Natural killer cell (primary cell): ENCODE data around the gene ZCCHC10. TPM values are rescaled to one million over a fixed set of nuclear protein-coding genes. Genes with fewer than 3 reads are reported as not detected.

ENCODE experiments used
- ATAC-seq, 3 donors: fragments of 150-1000 bp in 2 of 3; fragments of 200-7000 bp in 1 of 3; cut with Tn5 transposase; 1 replicate in 1 of 3; 2 replicates in 2 of 3; pipeline ENCODE4 v1.10.0; 2021; ENCODE audit warnings: mild to moderate bottlenecking in 2 of 3, moderate library complexity in 2 of 3
- DNase-seq, 2 donors: peaks; one replicate each; pipeline versions ENCODE4 v3.0.0 to v3.0.0-alpha.2; 2013 to 2021; ENCODE audit warnings: mixed read lengths in 1 of 2
- H3K27ac ChIP-seq: one replicate; pipeline ENCODE4 v1.5.1; 2013; ENCODE audit warnings: mild to moderate bottlenecking, low read length
- H3K27me3 ChIP-seq: one replicate; pipeline ENCODE4 v1.6.1; 2013; ENCODE audit warnings: low read length; ENCODE audit not compliant: control insufficient read depth, insufficient read depth
- H3K36me3 ChIP-seq: one replicate; pipeline ENCODE4 v1.6.1; 2013; ENCODE audit warnings: low read length; ENCODE audit not compliant: control insufficient read depth, insufficient read depth
- H3K4me1 ChIP-seq: one replicate; pipeline ENCODE4 v1.6.1; 2013; ENCODE audit warnings: low read length; ENCODE audit not compliant: control insufficient read depth, insufficient read depth
- H3K4me3 ChIP-seq: one replicate; pipeline ENCODE4 v1.5.1; 2013; ENCODE audit warnings: low read length
- H3K9me3 ChIP-seq: one replicate; pipeline ENCODE4 v1.6.1; 2013; ENCODE audit warnings: low read length; ENCODE audit not compliant: control insufficient read depth, insufficient read depth
- H3K27ac Mint-ChIP-seq, 2 donors: one replicate each; pipeline ENCODE4 v1.8.0; 2022; ENCODE audit warnings: mild to moderate bottlenecking in 2 of 2, mixed read lengths in 2 of 2, moderate library complexity in 1 of 2
- H3K27me3 Mint-ChIP-seq, 2 donors: one replicate each; pipeline ENCODE4 v1.8.0; 2022; ENCODE audit warnings: low read depth in 2 of 2, mixed read lengths in 2 of 2
- H3K36me3 Mint-ChIP-seq: one replicate; pipeline ENCODE4 v1.8.0; 2022; ENCODE audit warnings: mixed read lengths
- H3K4me1 Mint-ChIP-seq, 2 donors: one replicate each; pipeline ENCODE4 v1.8.0; 2022; ENCODE audit warnings: mixed read lengths in 2 of 2
- H3K4me3 Mint-ChIP-seq: one replicate; pipeline ENCODE4 v1.8.0; 2022; ENCODE audit warnings: mild to moderate bottlenecking, moderate library complexity, mixed read lengths
- H3K9me3 Mint-ChIP-seq, 2 donors: one replicate each; pipeline ENCODE4 v1.8.0; 2022; ENCODE audit warnings: mixed read lengths in 2 of 2
- WGBS: methylation state at CpG from one replicate; pipeline ENCODE4 v1.1.7; 2013; ENCODE audit warnings: missing lambda C conversion rate; ENCODE audit not compliant: insufficient coverage; 5-methylcytosine and 5-hydroxymethylcytosine counted together
- intact Hi-C: fragments of 100-400 bp; cut with micrococcal nuclease; formaldehyde crosslinking; loops from one replicate; pipeline ENCODE4 v1.14.2; 2022
- total RNA-seq, 4 donors: library from RNA; stranded (reverse); fragments of 120-200 nt in 1 of 4; gene quantifications; one replicate each; pipeline versions ENCODE4 v1.2.3 to v1.2.4, GENCODE V29; 2013 to 2022
- TF ChIP-seq, protein P1 (sequence below): fragments of 200-600 bp; IDR thresholded peaks from one replicate; pipeline ENCODE4 v1.8.0; 2022; ENCODE audit warnings: antibody characterized with exemption

The ZCCHC10 gene
- total RNA-seq = 10 to 100 TPM; 18.4 to 20.5 (median 20.4) TPM
- 20.3 TPM for total RNA-seq (2013)

- Mint-ChIP-seq H3K27me3 (no peaks in the 10 kb centered on the region), H3K4me1 (peaks cover 16 to 21% of the 10 kb centered on the region in 2 donors), H3K27ac (peak within 1 kb of the TSS; percentile 96), H3K4me3 (peak within 1 kb of the TSS; percentile 97), H3K36me3 (no peaks in the 10 kb centered on the region), H3K9me3 (no peaks in the 10 kb centered on the region)
- TF ChIP-seq, protein P1, sequence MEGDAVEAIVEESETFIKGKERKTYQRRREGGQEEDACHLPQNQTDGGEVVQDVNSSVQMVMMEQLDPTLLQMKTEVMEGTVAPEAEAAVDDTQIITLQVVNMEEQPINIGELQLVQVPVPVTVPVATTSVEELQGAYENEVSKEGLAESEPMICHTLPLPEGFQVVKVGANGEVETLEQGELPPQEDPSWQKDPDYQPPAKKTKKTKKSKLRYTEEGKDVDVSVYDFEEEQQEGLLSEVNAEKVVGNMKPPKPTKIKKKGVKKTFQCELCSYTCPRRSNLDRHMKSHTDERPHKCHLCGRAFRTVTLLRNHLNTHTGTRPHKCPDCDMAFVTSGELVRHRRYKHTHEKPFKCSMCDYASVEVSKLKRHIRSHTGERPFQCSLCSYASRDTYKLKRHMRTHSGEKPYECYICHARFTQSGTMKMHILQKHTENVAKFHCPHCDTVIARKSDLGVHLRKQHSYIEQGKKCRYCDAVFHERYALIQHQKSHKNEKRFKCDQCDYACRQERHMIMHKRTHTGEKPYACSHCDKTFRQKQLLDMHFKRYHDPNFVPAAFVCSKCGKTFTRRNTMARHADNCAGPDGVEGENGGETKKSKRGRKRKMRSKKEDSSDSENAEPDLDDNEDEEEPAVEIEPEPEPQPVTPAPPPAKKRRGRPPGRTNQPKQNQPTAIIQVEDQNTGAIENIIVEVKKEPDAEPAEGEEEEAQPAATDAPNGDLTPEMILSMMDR = no peak
- intact Hi-C loops = loop anchor here (1.0 kb wide), 2 partner anchors 25 to 63 kb away; partner anchors contain the start of gene AFF4
- WGBS = under 1% methylated on average over 53 of the region's 53 CpGs
- H3K4me3 ChIP-seq = peak within 1 kb of the TSS; percentile 99
- ATAC-seq (peak; percentile 98 to 99 (median 99)), DNase-seq (peak; percentile 85 to 95)
- peak within 1 kb of the TSS; percentile 94 for H3K27ac ChIP-seq
- no peaks in the 10 kb centered on the region for H3K27me3 ChIP-seq
- H3K9me3 ChIP-seq = no peaks in the 10 kb centered on the region
- H3K36me3 ChIP-seq = peaks cover 2% of the 10 kb centered on the region
- H3K4me1 ChIP-seq = peaks cover 6% of the 10 kb centered on the region
Observed at GRCh38 chr5:133025804-133026663, at the start of gene ZCCHC10. Gene ZCCHC10 (minus strand): TSS chr5:133026549. CDS start chr5:133026537, 12 bp downstream.

- TF ChIP-seq, protein P1 = no peak
- no peaks in the 10 kb centered on the region for H3K27me3 ChIP-seq
- WGBS = over 99% methylated on average over 6 of the region's 7 CpGs
- H3K27ac ChIP-seq = no peak overlapping the region
- peaks cover 8 to 29% of the 10 kb centered on the region in 2 donors for H3K4me1 Mint-ChIP-seq
- ATAC-seq = no peak
- no peaks in the 10 kb centered on the region for H3K9me3 Mint-ChIP-seq
- no peak for DNase-seq
- peaks cover 40% of the 10 kb centered on the region for H3K36me3 ChIP-seq
- peaks cover 16% of the 10 kb centered on the region for H3K36me3 Mint-ChIP-seq
- H3K4me3 Mint-ChIP-seq = no peak overlapping the region
- H3K27ac Mint-ChIP-seq = peak overlapping the region in 1 of 2 donors; percentile 2
- no peaks in the 10 kb centered on the region for H3K27me3 Mint-ChIP-seq
- intact Hi-C loops = no loop called here
- H3K9me3 ChIP-seq = no peaks in the 10 kb centered on the region
- H3K4me1 ChIP-seq = no peaks in the 10 kb centered on the region
- H3K4me3 ChIP-seq = no peak overlapping the region
Observed at GRCh38 chr5:133075572-133076536, 49.5 kb upstream of the ZCCHC10 start.

DNA sequence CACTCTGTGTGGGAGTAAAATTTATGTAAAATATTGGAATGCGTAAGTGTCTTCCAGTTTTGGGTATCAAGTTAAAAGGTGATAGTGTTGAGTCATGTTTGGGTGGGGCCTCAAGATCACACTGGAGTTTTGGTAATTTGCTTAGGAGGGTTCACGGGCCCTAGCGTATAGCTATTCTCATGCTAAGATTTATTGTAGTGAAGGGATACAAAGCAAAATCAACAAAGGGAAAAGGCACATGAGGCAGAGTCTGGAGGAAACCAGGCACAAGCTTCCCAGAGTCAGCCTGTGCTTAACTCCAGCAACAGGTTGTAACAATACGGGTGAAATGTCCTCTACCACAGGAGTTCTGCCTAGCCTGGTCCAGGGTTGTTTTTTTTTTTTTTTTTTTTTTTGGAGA, 45.7 kb upstream of the ZCCHC10 start:
- no peaks in the 10 kb centered on the region for H3K9me3 Mint-ChIP-seq
- TF ChIP-seq, protein P1 = no peak
- no peaks in the 10 kb centered on the region for H3K27me3 Mint-ChIP-seq
- Histone ChIP-seq H3K27ac (no peak overlapping the region), H3K36me3 (peaks cover 62% of the 10 kb centered on the region), H3K4me3 (no peak overlapping the region), H3K9me3 (no peaks in the 10 kb centered on the region), H3K27me3 (no peaks in the 10 kb centered on the region), H3K4me1 (no peaks in the 10 kb centered on the region)
- no peak overlapping the region for H3K27ac Mint-ChIP-seq
- intact Hi-C loops = no loop called here
- peaks cover 16 to 32% of the 10 kb centered on the region in 2 donors for H3K4me1 Mint-ChIP-seq
- peaks cover 10% of the 10 kb centered on the region for H3K36me3 Mint-ChIP-seq
- H3K4me3 Mint-ChIP-seq = no peak overlapping the region
- DNase-seq (no peak), ATAC-seq (no peak)
- 98% methylated on average over 4 of the region's 4 CpGs for WGBS
